Kidney (tissue), 14 donors: ENCODE data around the gene AP1G2. TPM values are rescaled to one million over a fixed set of nuclear protein-coding genes. Genes with fewer than 3 reads are reported as not detected.

ENCODE experiments used
- DNase-seq, 5 donors: peaks; one replicate each; pipeline ENCODE4 v3.0.0-alpha.2; 2013 to 2020
- FAIRE-seq: peaks from 2 replicates; lab custom pipeline; 2012; peaks lifted over from hg19 to GRCh38; lab: Jason Lieb, UNC
- H3K27ac ChIP-seq, 2 donors: one replicate each; pipeline ENCODE4 v1.7.0; 2013; ENCODE audit warnings: low read depth in 2 of 2, low read length in 2 of 2, inconsistent platforms in 1 of 2
- H3K27me3 ChIP-seq: one replicate; pipeline ENCODE4 v1.7.1; 2013; ENCODE audit warnings: low read length, inconsistent platforms; ENCODE audit not compliant: control insufficient read depth, insufficient read depth
- H3K36me3 ChIP-seq, 3 donors: one replicate each; pipeline versions ENCODE4 v1.7.0 to v1.7.1; 2013; ENCODE audit warnings: low read length in 3 of 3, control low read depth in 1 of 3, inconsistent platforms in 1 of 3; ENCODE audit not compliant: insufficient read depth in 3 of 3, control insufficient read depth in 2 of 3
- H3K4me1 ChIP-seq, 3 donors: one replicate each; pipeline versions ENCODE4 v1.7.0 to v1.7.1; 2013; ENCODE audit warnings: low read length in 3 of 3, inconsistent platforms in 1 of 3, low read depth in 1 of 3; ENCODE audit not compliant: control insufficient read depth in 2 of 3, insufficient read depth in 2 of 3
- H3K4me3 ChIP-seq, 3 donors: one replicate each; pipeline versions ENCODE4 v1.7.0 to v1.8.1; 2013; ENCODE audit warnings: low read length in 3 of 3, control low read depth in 1 of 3, inconsistent platforms in 1 of 3
- H3K9ac ChIP-seq, 3 donors: one replicate each; pipeline versions ENCODE4 v1.7.0 to v1.7.1; 2013; ENCODE audit warnings: low read length in 3 of 3, control low read depth in 1 of 3, inconsistent platforms in 1 of 3
- H3K9me3 ChIP-seq, 3 donors: one replicate each; pipeline versions ENCODE4 v1.7.0 to v1.7.1; 2013; ENCODE audit warnings: low read length in 3 of 3, control low read depth in 1 of 3, inconsistent platforms in 1 of 3; ENCODE audit not compliant: control insufficient read depth in 2 of 3, insufficient read depth in 1 of 3
- intact Hi-C: fragments of 100-400 bp; cut with DNase I; formaldehyde crosslinking; loops from one replicate; pipeline ENCODE4 v1.11.1; 2022
- polyA plus RNA-seq: library from polyadenylated mRNA; stranded (reverse); fragments of 350-450 nt; fragmentation: Illumina TruSeq; extraction: RNeasy Lipid Tissue Mini Kit (QIAGEN cat#74804); gene quantifications from one replicate; pipeline ENCODE4 v1.2.3, GENCODE V29; 2014; ENCODE audit warnings: low read depth, low replicate concordance; ENCODE audit not compliant: insufficient read depth
- total RNA-seq: library from RNA; stranded (reverse); fragmentation: NEBNext Ultra II Directional; extraction: Animal tissue kit (Norgen Biotek cat#: 25700); gene quantifications from one replicate; pipeline ENCODE4 v1.2.1, GENCODE V29; 2021
- TF ChIP-seq, protein P1 (sequence below): IDR thresholded peaks from 3 replicates; pipeline ENCODE4 v1.5.1; 2012; ENCODE audit warnings: mild to moderate bottlenecking, moderate library complexity, borderline replicate concordance; ENCODE audit not compliant: insufficient read depth; ENCODE audit errors: extremely low read depth
- donor health status: control.
- donor health status: control.
- donor health status: control.
- donor health status: control.
- donor health status: control.
- donor health status: DM: yes; HTN: yes; CAD: no.
- donor health status: Normal renal cell carcinoma (clear cell type).

AP1G2 gene
- total and polyA plus RNA-seq, 2 donors from 2014 or later = 56.7 to 123 TPM

- intact Hi-C loops = no loop called here
These were observed 10.7 kb downstream of the AP1G2 start for GRCh38 chr14:23556700-23557440.

GRCh38 chr14:23555882-23556699 lies 11.5 kb downstream of the AP1G2 start, which contains the start of gene THTPA:
Gene THTPA, plus strand, starts transcription at chr14:23556271. Its CDS starts 487 bp downstream, at chr14:23556758.
- intact Hi-C loops = no loop called here
- TF ChIP-seq, protein P1, sequence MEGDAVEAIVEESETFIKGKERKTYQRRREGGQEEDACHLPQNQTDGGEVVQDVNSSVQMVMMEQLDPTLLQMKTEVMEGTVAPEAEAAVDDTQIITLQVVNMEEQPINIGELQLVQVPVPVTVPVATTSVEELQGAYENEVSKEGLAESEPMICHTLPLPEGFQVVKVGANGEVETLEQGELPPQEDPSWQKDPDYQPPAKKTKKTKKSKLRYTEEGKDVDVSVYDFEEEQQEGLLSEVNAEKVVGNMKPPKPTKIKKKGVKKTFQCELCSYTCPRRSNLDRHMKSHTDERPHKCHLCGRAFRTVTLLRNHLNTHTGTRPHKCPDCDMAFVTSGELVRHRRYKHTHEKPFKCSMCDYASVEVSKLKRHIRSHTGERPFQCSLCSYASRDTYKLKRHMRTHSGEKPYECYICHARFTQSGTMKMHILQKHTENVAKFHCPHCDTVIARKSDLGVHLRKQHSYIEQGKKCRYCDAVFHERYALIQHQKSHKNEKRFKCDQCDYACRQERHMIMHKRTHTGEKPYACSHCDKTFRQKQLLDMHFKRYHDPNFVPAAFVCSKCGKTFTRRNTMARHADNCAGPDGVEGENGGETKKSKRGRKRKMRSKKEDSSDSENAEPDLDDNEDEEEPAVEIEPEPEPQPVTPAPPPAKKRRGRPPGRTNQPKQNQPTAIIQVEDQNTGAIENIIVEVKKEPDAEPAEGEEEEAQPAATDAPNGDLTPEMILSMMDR = no peak
- peaks cover 2 to 11% (median 4%) of the 10 kb centered on the region in 3 donors for H3K36me3 ChIP-seq

More at GRCh38 chr14:23556700-23557440, 10.7 kb downstream of the AP1G2 start:
- Histone ChIP-seq H3K9ac (peak overlapping the region; percentile 65 to 98 (median 89)), H3K4me1 (peaks cover 0 to 18% (median 5%) of the 10 kb centered on the region in 3 donors), H3K27ac (peak overlapping the region; percentile 97 to 98), H3K4me3 (peak overlapping the region; percentile 56 to 88 (median 85)), H3K9me3 (no peaks in the 10 kb centered on the region), H3K27me3 (no peaks in the 10 kb centered on the region), H3K36me3 (peaks cover 2 to 13% (median 12%) of the 10 kb centered on the region in 3 donors)
- DNase-seq (peak in 2 of 5 donors; percentile 40 to 74), FAIRE-seq (no peak)
- TF ChIP-seq, protein P1 = no peak

DNA sequence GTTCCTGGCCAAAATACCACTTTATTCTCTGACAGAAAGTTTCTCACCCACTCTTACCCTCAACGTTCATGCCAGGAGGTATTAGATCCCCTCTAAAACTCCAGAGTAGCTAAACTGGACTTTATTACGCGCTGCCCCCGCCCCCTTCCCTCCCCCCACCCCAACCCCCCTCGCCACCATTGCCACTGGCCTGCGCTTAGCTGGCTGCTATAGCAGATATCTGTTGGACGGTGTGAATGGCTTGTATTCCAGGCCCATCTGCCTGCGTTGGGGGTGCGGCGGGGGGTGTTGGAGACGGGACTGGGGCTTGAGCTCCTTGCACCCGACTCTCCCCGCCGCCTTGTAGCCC lies 12.1 kb downstream of the AP1G2 start:
- Histone ChIP-seq H3K27me3 (peaks cover 1% of the 10 kb centered on the region), H3K4me1 (peaks cover 0 to 19% (median 5%) of the 10 kb centered on the region in 3 donors), H3K4me3 (peak overlapping the region; percentile 56 to 88 (median 85)), H3K27ac (peak overlapping the region; percentile 97 to 98), H3K36me3 (peaks cover 0 to 8% (median 2%) of the 10 kb centered on the region in 3 donors), H3K9ac (peak overlapping the region; percentile 60 to 89 (median 65)), H3K9me3 (no peaks in the 10 kb centered on the region)
- intact Hi-C loops = no loop called here
- no peak for DNase-seq
- no peak for FAIRE-seq
- TF ChIP-seq, protein P1 = no peak

More at GRCh38 chr14:23555882-23556699, 11.5 kb downstream of the AP1G2 start, which contains the start of gene THTPA:
- H3K27ac ChIP-seq = peak within 1 kb of the TSS; percentile 97 to 98
- H3K4me1 ChIP-seq = peaks cover 0 to 18% (median 5%) of the 10 kb centered on the region in 3 donors
- FAIRE-seq (no peak), DNase-seq (peak; percentile 93 to 97 (median 95))
- H3K9ac ChIP-seq = peak within 1 kb of the TSS; percentile 65 to 98 (median 89)
- no peaks in the 10 kb centered on the region for H3K9me3 ChIP-seq
- H3K27me3 ChIP-seq = no peaks in the 10 kb centered on the region
- peak within 1 kb of the TSS; percentile 56 to 88 (median 85) for H3K4me3 ChIP-seq
